Neural cell (in vitro differentiated cells): Measurements from ENCODE around the gene CCM2L. TPM values are rescaled to one million over a fixed set of nuclear protein-coding genes. Genes with fewer than 3 reads are reported as not detected.

Experiments used
- H2AFZ ChIP-seq: fragments of 200-600, 300-800 bp; sonication (generic), shearing (Covaris generic); 2 replicates; pipeline ENCODE4 v1.6.0; 2014; ENCODE audit warnings: low read depth, mild to moderate bottlenecking, antibody characterized with exemption, low read length, moderate library complexity
- H3F3A ChIP-seq: fragments of 200-600 bp; shearing (Covaris generic); 2 replicates; pipeline ENCODE4 v1.6.1; 2016; ENCODE audit warnings: mild to moderate bottlenecking, moderate library complexity, mixed read lengths, antibody characterized with exemption, low read length; ENCODE audit not compliant: insufficient read depth, poor library complexity, severe bottlenecking
- H3K27ac ChIP-seq: fragments of 200-600, 300-800 bp; sonication (generic), shearing (Covaris generic); 2 replicates; pipeline ENCODE4 v1.5.1; 2014; ENCODE audit warnings: mild to moderate bottlenecking, low read length, moderate library complexity
- H3K27me3 ChIP-seq: fragments of 300-800, 200-600 bp; sonication (generic), shearing (Covaris generic); 2 replicates; pipeline ENCODE4 v1.6.0; 2014; ENCODE audit warnings: mild to moderate bottlenecking, low read depth, low read length, moderate library complexity; ENCODE audit not compliant: insufficient read depth
- H3K36me3 ChIP-seq: fragments of 300-800, 200-600 bp; sonication (generic), shearing (Covaris generic); 2 replicates; pipeline ENCODE4 v1.5.1; 2014; ENCODE audit warnings: mild to moderate bottlenecking, antibody characterized with exemption, low read length, moderate library complexity; ENCODE audit not compliant: insufficient read depth
- H3K4me2 ChIP-seq: fragments of 300-800, 200-600 bp; sonication (generic), shearing (Covaris generic); 2 replicates; pipeline ENCODE4 v1.6.0; 2014; ENCODE audit warnings: mild to moderate bottlenecking, low read length
- H3K4me3 ChIP-seq: fragments of 300-800, 200-600 bp; sonication (generic), shearing (Covaris generic); 2 replicates; pipeline ENCODE4 v1.5.1; 2014; ENCODE audit warnings: mild to moderate bottlenecking, low read length, moderate library complexity
- H3K79me2 ChIP-seq: fragments of 200-600 bp; shearing (Covaris generic); replicated peaks from 2 replicates; pipeline ENCODE4 v1.6.0; 2014; ENCODE audit warnings: mild to moderate bottlenecking, low read length, moderate library complexity; ENCODE audit not compliant: insufficient read depth
- H3K9ac ChIP-seq: fragments of 300-800, 200-600 bp; sonication (generic), shearing (Covaris generic); 2 replicates; pipeline ENCODE4 v1.6.1; 2016; ENCODE audit warnings: mild to moderate bottlenecking, low read length, mixed read lengths
- H3K9me2 ChIP-seq: fragments of 200-600 bp; shearing (Covaris generic); 2 replicates; pipeline ENCODE4 v1.6.1; 2016; ENCODE audit warnings: mild to moderate bottlenecking, low read length, mixed read lengths; ENCODE audit not compliant: insufficient read depth
- H3K9me3 ChIP-seq: fragments of 200-600, 300-800 bp; sonication (generic), shearing (Covaris generic); 2 replicates; pipeline ENCODE4 v1.6.1; 2016; ENCODE audit warnings: mild to moderate bottlenecking, mixed run types, low read length, moderate library complexity, mixed read lengths
- H4K20me1 ChIP-seq: fragments of 200-600 bp; shearing (Covaris generic); 2 replicates; pipeline ENCODE4 v1.6.1; 2016; ENCODE audit warnings: mild to moderate bottlenecking, mixed run types; ENCODE audit not compliant: insufficient read depth
- CTCF ChIP-seq: fragments of 450-650 bp; IDR thresholded peaks from 2 replicates; pipeline ENCODE4 v1.5.1; 2014; ENCODE audit warnings: antibody characterized with exemption, mild to moderate bottlenecking, moderate library complexity; ENCODE audit not compliant: poor library complexity, severe bottlenecking
- EP300 ChIP-seq: fragments of 450-650 bp; conservative IDR thresholded peaks from 2 replicates; pipeline ENCODE4 v1.6.1; 2014; ENCODE audit warnings: antibody characterized with exemption, mild to moderate bottlenecking, moderate library complexity; ENCODE audit not compliant: poor library complexity, severe bottlenecking
- EZH2 ChIP-seq: fragments of 200-600, 300-800 bp; shearing (Covaris generic), sonication (generic); IDR thresholded peaks from 2 replicates; pipeline ENCODE4 v1.6.1; 2014; ENCODE audit warnings: antibody characterized with exemption, low read length, borderline replicate concordance, mild to moderate bottlenecking; ENCODE audit not compliant: insufficient read depth, poor library complexity, severe bottlenecking
- MXI1 ChIP-seq: fragments of 450-650 bp; conservative IDR thresholded peaks from 2 replicates; pipeline ENCODE4 v1.6.1; 2014; ENCODE audit warnings: antibody characterized with exemption, mild to moderate bottlenecking; ENCODE audit not compliant: poor library complexity, severe bottlenecking
- POLR2AphosphoS5 ChIP-seq: IDR thresholded peaks from 2 replicates; pipeline ENCODE4 v1.6.1; 2012
- RAD21 ChIP-seq: fragments of 450-650 bp; conservative IDR thresholded peaks from 2 replicates; pipeline ENCODE4 v1.6.1; 2014; ENCODE audit warnings: antibody characterized with exemption, mild to moderate bottlenecking, moderate library complexity
- REST ChIP-seq: IDR thresholded peaks from 2 replicates; pipeline ENCODE4 v1.6.1; 2012; ENCODE audit warnings: borderline replicate concordance
- SMC3 ChIP-seq: fragments of 450-650 bp; conservative IDR thresholded peaks from 2 replicates; pipeline ENCODE4 v1.6.1; 2014; ENCODE audit warnings: antibody characterized with exemption, mild to moderate bottlenecking, moderate library complexity; ENCODE audit not compliant: poor library complexity
- TAF1 ChIP-seq: IDR thresholded peaks from 2 replicates; pipeline ENCODE4 v1.6.1; 2012; ENCODE audit warnings: low read depth
- polyA plus RNA-seq: library from polyadenylated mRNA; depleted of rRNA; stranded (reverse); fragments of >200 nt; gene quantifications from 2 replicates; pipeline ENCODE4 v1.2.3, GENCODE V29; 2014

Gene CCM2L
- polyA plus RNA-seq, 1 donor from 2014 or later, result 3.0 TPM

- Histone ChIP-seq H3K27me3 (no peaks in the 10 kb centered on the region), H3K4me2 (no peak overlapping the region), H4K20me1 (no peaks in the 10 kb centered on the region), H3F3A (no peaks in the 10 kb centered on the region), H3K4me3 (no peak overlapping the region), H3K9ac (no peak overlapping the region), H2AFZ (no peak overlapping the region), H3K27ac (no peak overlapping the region), H3K79me2 (no peaks in the 10 kb centered on the region), H3K9me3 (no peaks in the 10 kb centered on the region), H3K9me2 (no peaks in the 10 kb centered on the region), H3K36me3 (no peaks in the 10 kb centered on the region)
- no peak for TF ChIP-seq EZH2
- TF ChIP-seq TAF1, result no peak
- TF ChIP-seq MXI1, result no peak
- TF ChIP-seq CTCF, result no peak
- TF ChIP-seq POLR2AphosphoS5, result no peak
- no peak for TF ChIP-seq SMC3
- no peak for TF ChIP-seq EP300
- no peak for TF ChIP-seq RAD21
- no peak for TF ChIP-seq REST
Measured at GRCh38 chr20:32078791-32079190, 68.6 kb downstream of the CCM2L start.

GRCh38 chr20:32079655-32080109 is 69.4 kb downstream of the CCM2L start:
- Histone ChIP-seq H3K27ac (no peak overlapping the region), H3K36me3 (no peaks in the 10 kb centered on the region), H3F3A (no peaks in the 10 kb centered on the region), H3K79me2 (no peaks in the 10 kb centered on the region), H3K9ac (no peak overlapping the region), H2AFZ (no peak overlapping the region), H3K27me3 (no peaks in the 10 kb centered on the region), H3K4me2 (no peak overlapping the region), H3K4me3 (no peak overlapping the region), H3K9me2 (no peaks in the 10 kb centered on the region), H4K20me1 (no peaks in the 10 kb centered on the region), H3K9me3 (no peaks in the 10 kb centered on the region)
- TF ChIP-seq EP300, result no peak
- TF ChIP-seq RAD21, result no peak
- TF ChIP-seq TAF1, result no peak
- TF ChIP-seq POLR2AphosphoS5, result no peak
- TF ChIP-seq MXI1, result no peak
- TF ChIP-seq SMC3, result no peak
- TF ChIP-seq REST, result no peak
- TF ChIP-seq EZH2, result no peak
- no peak for TF ChIP-seq CTCF
